HCT116 (cell line): ENCODE data around the gene TMEM109. TPM values are rescaled to one million over a fixed set of nuclear protein-coding genes. Genes with fewer than 3 reads are reported as not detected.

ENCODE experiments used
- ATAC-seq: fragments of 200-7000 bp; cut with Tn5 transposase; 2 replicates; pipeline ENCODE4 v1.9.1; 2020; ENCODE audit warnings: mild to moderate bottlenecking, moderate library complexity
- BruUV-seq: library from RNA; stranded (reverse); fragments of 400-500 nt; replicated peaks from 2 replicates; lab custom pipeline; 2021; lab: Mats Ljungman, UMichigan
- CTCF ChIA-PET: fragments of 300-600 bp; sonication (Branson Sonifier 250); formaldehyde crosslinking; loops from one replicate; lab custom pipeline; 2021; ENCODE audit warnings: antibody characterized with exemption; lab: Charles Lee
- POLR2A ChIA-PET: fragments of 300-600, 350-600 bp; sonication (Branson Sonifier 250); formaldehyde crosslinking; loops from one replicate; lab custom pipeline; 2021; ENCODE audit warnings: antibody characterized with exemption; lab: Charles Lee
- RAD21 ChIA-PET, 2 experiments: fragments of 300-600 bp; sonication (Branson Sonifier 250); formaldehyde crosslinking; loops; one replicate each; lab custom pipeline; 2023; ENCODE audit warnings: low total read pairs in 2 of 2; ENCODE audit not compliant: uncharacterized antibody in 2 of 2, unreplicated experiment in 2 of 2, low non-redundant PET in 1 of 2; lab: Charles Lee
- DNase-seq: peaks from one replicate; pipeline ENCODE4 v3.0.0-alpha.2; 2010; ENCODE audit warnings: low read depth, low spot score
- H2AFZ ChIP-seq: fragments of 200-600 bp; shearing (Covaris generic), sonication (generic); 2 replicates; pipeline ENCODE4 v1.6.1; 2017; ENCODE audit warnings: low read depth, mixed run types, mixed read lengths, antibody characterized with exemption, low read length; ENCODE audit not compliant: poor library complexity, severe bottlenecking
- H3K27ac ChIP-seq: 2 replicates; pipeline ENCODE4 v1.5.1; 2012; ENCODE audit warnings: low read depth, low read length
- H3K27me3 ChIP-seq: fragments of 200-600 bp; sonication (generic); 2 replicates; pipeline ENCODE4 v1.6.1; 2016; ENCODE audit warnings: mixed run types, low read length, mixed read lengths; ENCODE audit not compliant: insufficient read depth
- H3K36me3 ChIP-seq, 2 experiments: fragments of 200-500 bp in 1 of 2; fragments of 200-600 bp in 1 of 2; sonication (Bioruptor generic) in 1 of 2; sonication (generic) in 1 of 2; 2 replicates each; pipeline versions ENCODE4 v1.5.1 to v1.6.1; 2014 to 2016; ENCODE audit warnings: low read length in 2 of 2, inconsistent platforms in 1 of 2, mixed read lengths in 1 of 2, mixed run types in 1 of 2; ENCODE audit not compliant: insufficient read depth in 2 of 2, control insufficient read depth in 1 of 2
- H3K4me1 ChIP-seq, 2 experiments: fragments of 200-600 bp in 1 of 2; sonication (generic) in 1 of 2; 2 replicates each; pipeline versions ENCODE4 v1.5.1 to v1.6.1; 2012 to 2017; ENCODE audit warnings: low read length in 2 of 2, inconsistent platforms in 1 of 2, mild to moderate bottlenecking in 1 of 2, mixed read lengths in 1 of 2, mixed run types in 1 of 2, moderate library complexity in 1 of 2; ENCODE audit not compliant: insufficient read depth in 2 of 2, control insufficient read depth in 1 of 2
- H3K4me2 ChIP-seq: fragments of 200-600 bp; sonication (generic); 2 replicates; pipeline ENCODE4 v1.6.1; 2017; ENCODE audit warnings: mixed run types, low read length, mixed read lengths
- H3K4me3 ChIP-seq, 2 experiments: fragments of 200-600 bp in 1 of 2; sonication (generic) in 1 of 2; replicated peaks in 1 of 2; 2 replicates each; pipeline ENCODE4 v1.5.1; 2011 to 2016; ENCODE audit warnings: low read length in 2 of 2, control low read depth in 1 of 2, low read depth in 1 of 2, mild to moderate bottlenecking in 1 of 2, mixed read lengths in 1 of 2, mixed run types in 1 of 2
- H3K79me2 ChIP-seq: fragments of 200-600 bp; sonication (generic); 2 replicates; pipeline ENCODE4 v1.6.1; 2017; ENCODE audit warnings: mild to moderate bottlenecking, mixed run types, low read length, moderate library complexity, mixed read lengths; ENCODE audit not compliant: insufficient read depth
- H3K9ac ChIP-seq: fragments of 200-600 bp; sonication (generic); 2 replicates; pipeline ENCODE4 v1.6.1; 2016; ENCODE audit warnings: low read length, mixed read lengths
- H3K9me2 ChIP-seq: fragments of 200-600 bp; sonication (generic), shearing (Covaris generic); 2 replicates; pipeline ENCODE4 v1.6.1; 2017; ENCODE audit warnings: mixed run types, mild to moderate bottlenecking, moderate library complexity; ENCODE audit not compliant: insufficient read depth
- H3K9me3 ChIP-seq, 2 experiments: fragments of 200-500 bp in 1 of 2; fragments of 200-600 bp in 1 of 2; sonication (Bioruptor generic) in 1 of 2; sonication (generic) in 1 of 2; 2 replicates each; pipeline ENCODE4 v1.6.1; 2014 to 2017; ENCODE audit warnings: low read length in 2 of 2, mixed read lengths in 2 of 2, inconsistent platforms in 1 of 2, low read depth in 1 of 2, mild to moderate bottlenecking in 1 of 2, mixed run types in 1 of 2, moderate library complexity in 1 of 2; ENCODE audit not compliant: control insufficient read depth in 1 of 2, insufficient read depth in 1 of 2
- H4K20me1 ChIP-seq: fragments of 200-600 bp; sonication (generic), shearing (Covaris generic); 2 replicates; pipeline ENCODE4 v1.6.1; 2017; ENCODE audit warnings: mixed run types, mild to moderate bottlenecking, moderate library complexity; ENCODE audit not compliant: insufficient read depth
- CEBPB ChIP-seq: IDR thresholded peaks from 2 replicates; pipeline ENCODE4 v1.6.1; 2012; ENCODE audit warnings: low read depth
- CTCF ChIP-seq, 3 experiments: fragments of 200-600 bp in 1 of 3; sonication (generic) in 1 of 3; IDR thresholded peaks in 2 of 3; conservative IDR thresholded peaks in 1 of 3; 2 replicates each; pipeline ENCODE4 v1.5.1; 2012 to 2017; ENCODE audit warnings: low read depth in 2 of 3, low read length in 2 of 3, antibody characterized with exemption in 1 of 3, borderline replicate concordance in 1 of 3, control low read depth in 1 of 3, mild to moderate bottlenecking in 1 of 3, mixed read lengths in 1 of 3, mixed run types in 1 of 3, moderate library complexity in 1 of 3; ENCODE audit not compliant: insufficient read depth in 1 of 3
- EGR1 ChIP-seq: IDR thresholded peaks from 2 replicates; pipeline ENCODE4 v1.6.1; 2012; ENCODE audit warnings: low read depth
- ELF1 ChIP-seq: IDR thresholded peaks from 2 replicates; pipeline ENCODE4 v1.6.1; 2012; ENCODE audit warnings: low read depth, borderline replicate concordance
- EZH2 ChIP-seq: fragments of 200-600 bp; sonication (generic); IDR thresholded peaks from 2 replicates; pipeline ENCODE4 v1.6.1; 2017; ENCODE audit warnings: antibody characterized with exemption, mixed run types
- EZH2phosphoT487 ChIP-seq: fragments of 200-600 bp; IDR thresholded peaks from 2 replicates; pipeline ENCODE4 v1.6.1; 2018; ENCODE audit warnings: antibody characterized with exemption, borderline replicate concordance
- FOSL1 ChIP-seq: IDR thresholded peaks from 2 replicates; pipeline ENCODE4 v1.6.1; 2012; ENCODE audit warnings: low read depth
- POLR2A ChIP-seq: IDR thresholded peaks from 2 replicates; pipeline ENCODE4 v1.7.0; 2011; ENCODE audit warnings: borderline replicate concordance; ENCODE audit not compliant: insufficient read depth, insufficient read length; ENCODE audit errors: extremely low read depth
- RAD21 ChIP-seq: IDR thresholded peaks from 2 replicates; pipeline ENCODE4 v1.6.1; 2012; ENCODE audit warnings: low read depth, mild to moderate bottlenecking
- REST ChIP-seq: IDR thresholded peaks from 2 replicates; pipeline ENCODE4 v1.6.1; 2012; ENCODE audit warnings: low read depth
- SP1 ChIP-seq: IDR thresholded peaks from 2 replicates; pipeline ENCODE4 v1.6.1; 2012; ENCODE audit warnings: low read depth
- SRF ChIP-seq: IDR thresholded peaks from 2 replicates; pipeline ENCODE4 v1.6.1; 2012; ENCODE audit warnings: low read depth
- TCF7L2 ChIP-seq: IDR thresholded peaks from 2 replicates; pipeline ENCODE4 v1.7.0; 2011; ENCODE audit warnings: borderline replicate concordance, inconsistent platforms; ENCODE audit not compliant: insufficient read depth, insufficient read length; ENCODE audit errors: extremely low read depth
- ZFX ChIP-seq: fragments of 450-650 bp; IDR thresholded peaks from 2 replicates; pipeline ENCODE4 v1.6.1; 2017
- ZNF274 ChIP-seq: fragments of 200-500 bp; sonication (Bioruptor generic); IDR thresholded peaks from 2 replicates; pipeline ENCODE4 v1.6.1; 2014; ENCODE audit warnings: mild to moderate bottlenecking, low read depth, low read length, inconsistent platforms
- intact Hi-C: fragments of 100-400 bp; cut with micrococcal nuclease; formaldehyde crosslinking; loops from 2 replicates; pipeline ENCODE4 v1.10.0; 2022
- total RNA-seq: library from RNA; stranded (reverse); gene quantifications from one replicate; pipeline ENCODE4 v1.2.1, GENCODE V29; 2021; ENCODE audit not compliant: unreplicated experiment
- TF ChIP-seq, protein P1 (sequence below): IDR thresholded peaks from 2 replicates; pipeline ENCODE4 v1.6.1; 2012
- TF ChIP-seq, protein P2 (sequence below): IDR thresholded peaks from 2 replicates; pipeline ENCODE4 v1.6.1; 2012

The TMEM109 gene
- total RNA-seq, 1 experiment from 2014 or later, result 44.4 TPM

GRCh38 chr11:60939301-60939700, 25.3 kb downstream of the TMEM109 start:
- no peaks in the 10 kb centered on the region for H3K79me2 ChIP-seq
- DNase-seq (no peak), ATAC-seq (no peak)
- H3K36me3 ChIP-seq, result no peaks in the 10 kb centered on the region; a peak in 1 of 4 replicates
- no peaks in the 10 kb centered on the region for H4K20me1 ChIP-seq
- intact Hi-C loops, result no loop called here
- CTCF ChIA-PET, result no interaction called here
- H3K4me3 ChIP-seq, result no peak overlapping the region
- BruUV-seq, result no TSS peak
- RAD21 ChIA-PET, result no interaction called here
- H3K4me2 ChIP-seq, result no peak overlapping the region
- H3K9ac ChIP-seq, result no peak overlapping the region
- no peak for TF ChIP-seq SP1
- no peaks in the 10 kb centered on the region for H3K4me1 ChIP-seq
- no peak overlapping the region for H3K27ac ChIP-seq
- no peaks in the 10 kb centered on the region for H3K9me3 ChIP-seq
- H3K9me2 ChIP-seq, result no peaks in the 10 kb centered on the region
- H2AFZ ChIP-seq, result no peak overlapping the region
- POLR2A ChIA-PET, result no interaction called here
- 0 out of 2 replicates have a peak, but pooled peaks cover 11% of the 10 kb centered on the region for H3K27me3 ChIP-seq

- intact Hi-C loops, result no loop called here
- ATAC-seq, result no peak
- DNase-seq, result no peak
- no TSS peak for BruUV-seq
- H3K27me3 ChIP-seq, result 0 out of 2 replicates have a peak, but pooled peaks cover 11% of the 10 kb centered on the region
- no peaks in the 10 kb centered on the region for H3K4me1 ChIP-seq
- no peaks in the 10 kb centered on the region for H3K79me2 ChIP-seq
- no peaks in the 10 kb centered on the region for H3K9me3 ChIP-seq
- H3K36me3 ChIP-seq, result no peaks in the 10 kb centered on the region; a peak in 1 of 4 replicates
- H3K27ac ChIP-seq, result no peak overlapping the region
- ChIA-PET CTCF (no interaction called here), POLR2A (no interaction called here), RAD21 (no interaction called here)
- H3K4me2 ChIP-seq, result no peak overlapping the region
- H2AFZ ChIP-seq, result no peak overlapping the region
- H3K9me2 ChIP-seq, result no peaks in the 10 kb centered on the region
- H3K9ac ChIP-seq, result no peak overlapping the region
- no peaks in the 10 kb centered on the region for H4K20me1 ChIP-seq
- H3K4me3 ChIP-seq, result no peak overlapping the region
- TF ChIP-seq ZFX, result no peak
- TF ChIP-seq, protein P1, sequence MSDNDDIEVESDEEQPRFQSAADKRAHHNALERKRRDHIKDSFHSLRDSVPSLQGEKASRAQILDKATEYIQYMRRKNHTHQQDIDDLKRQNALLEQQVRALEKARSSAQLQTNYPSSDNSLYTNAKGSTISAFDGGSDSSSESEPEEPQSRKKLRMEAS, result no peak
- no peak for TF ChIP-seq TCF7L2
- no peak for TF ChIP-seq POLR2A
- no peak for TF ChIP-seq CTCF (IDR thresholded peaks at IDR 0.05 in 2 of 3, conservative IDR thresholded peaks at IDR 0.05 in 1 of 3; ENCODE audit: borderline replicate concordance in 1 of 3, insufficient read depth in 1 of 3, low read depth in 2 of 3, low read length in 2 of 3)
- TF ChIP-seq CEBPB, result no peak
- no peak for TF ChIP-seq ZNF274
- no peak for TF ChIP-seq ELF1
- TF ChIP-seq REST, result no peak
- no peak for TF ChIP-seq EGR1
- TF ChIP-seq, protein P2, sequence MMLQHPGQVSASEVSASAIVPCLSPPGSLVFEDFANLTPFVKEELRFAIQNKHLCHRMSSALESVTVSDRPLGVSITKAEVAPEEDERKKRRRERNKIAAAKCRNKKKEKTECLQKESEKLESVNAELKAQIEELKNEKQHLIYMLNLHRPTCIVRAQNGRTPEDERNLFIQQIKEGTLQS, result no peak
- TF ChIP-seq EZH2phosphoT487, result no peak
- no peak for TF ChIP-seq EZH2
- no peak for TF ChIP-seq FOSL1
- TF ChIP-seq RAD21, result no peak
- TF ChIP-seq SP1, result no peak
- TF ChIP-seq SRF, result no peak
- TF ChIP-seq, all 23 proteins: peak for 0
These were observed 25.9 kb downstream of the TMEM109 start for GRCh38 chr11:60939855-60940254.
